ENCODE results near the gene TTLL9.

Gene TTLL9

DNA sequence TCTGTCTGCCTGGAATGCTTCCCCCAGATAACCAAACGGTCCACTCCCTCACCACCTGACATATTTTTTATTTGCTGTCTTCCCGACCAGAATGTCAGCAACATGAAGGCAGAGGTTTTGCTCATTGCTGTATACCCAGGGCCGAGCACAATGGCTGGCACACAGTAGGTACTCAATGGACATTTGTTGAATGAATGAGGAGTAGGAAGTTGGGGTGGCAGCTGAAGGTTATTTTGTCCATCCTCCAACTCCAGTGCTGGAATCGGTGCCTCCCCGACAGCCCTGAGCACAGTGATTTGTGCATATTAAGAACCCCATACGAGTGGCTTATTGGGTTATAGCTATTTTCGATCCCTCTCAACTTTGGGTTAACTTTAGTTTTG, 10.4 kb upstream of the TTLL9 start:
- no peak for TF ChIP-seq FOXM1 (IDR thresholded peaks at IDR 0.05; ENCODE audit: borderline replicate concordance, low read depth)
- TF ChIP-seq MAX (IDR thresholded peaks at IDR 0.05): no peak
- TF ChIP-seq EP300 (IDR thresholded peaks at IDR 0.05; ENCODE audit: borderline replicate concordance): no peak
- TF ChIP-seq RAD21 (IDR thresholded peaks at IDR 0.05; ENCODE audit: low read depth): no peak
- TF ChIP-seq CREB1 (IDR thresholded peaks at IDR 0.05; ENCODE audit: low read depth): no peak
- no peak for TF ChIP-seq YY1 (IDR thresholded peaks at IDR 0.05; ENCODE audit: low read depth)
- no peak for TF ChIP-seq TAF1 (IDR thresholded peaks at IDR 0.05; ENCODE audit: low read depth)

GRCh38 chr20:31860390-31861134, 9.9 kb upstream of the TTLL9 start:
- no peak for TF ChIP-seq MAX (IDR thresholded peaks at IDR 0.05)
- no peak for TF ChIP-seq YY1 (IDR thresholded peaks at IDR 0.05; ENCODE audit: low read depth)
- TF ChIP-seq CREB1 (IDR thresholded peaks at IDR 0.05; ENCODE audit: low read depth): no peak
- TF ChIP-seq EGR1 (IDR thresholded peaks at IDR 0.05): no peak
- TF ChIP-seq REST (IDR thresholded peaks at IDR 0.05; ENCODE audit: low read depth): no peak
- TF ChIP-seq, protein P1, sequence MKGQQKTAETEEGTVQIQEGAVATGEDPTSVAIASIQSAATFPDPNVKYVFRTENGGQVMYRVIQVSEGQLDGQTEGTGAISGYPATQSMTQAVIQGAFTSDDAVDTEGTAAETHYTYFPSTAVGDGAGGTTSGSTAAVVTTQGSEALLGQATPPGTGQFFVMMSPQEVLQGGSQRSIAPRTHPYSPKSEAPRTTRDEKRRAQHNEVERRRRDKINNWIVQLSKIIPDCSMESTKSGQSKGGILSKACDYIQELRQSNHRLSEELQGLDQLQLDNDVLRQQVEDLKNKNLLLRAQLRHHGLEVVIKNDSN (IDR thresholded peaks at IDR 0.05): no peak
- no peak for TF ChIP-seq TAF1 (IDR thresholded peaks at IDR 0.05; ENCODE audit: low read depth)
- no peak for TF ChIP-seq FOXM1 (IDR thresholded peaks at IDR 0.05; ENCODE audit: borderline replicate concordance, low read depth)
- TF ChIP-seq EP300 (IDR thresholded peaks at IDR 0.05; ENCODE audit: borderline replicate concordance): no peak
- TF ChIP-seq NFIC (IDR thresholded peaks at IDR 0.05): no peak
- TF ChIP-seq TEAD4 (IDR thresholded peaks at IDR 0.05): no peak
- TF ChIP-seq CEBPB (IDR thresholded peaks at IDR 0.05): no peak
- TF ChIP-seq RAD21 (IDR thresholded peaks at IDR 0.05; ENCODE audit: low read depth): no peak
- TF ChIP-seq TCF12 (IDR thresholded peaks at IDR 0.05; ENCODE audit: low read depth): no peak
- no peak for TF ChIP-seq ZBTB7A (IDR thresholded peaks at IDR 0.05; ENCODE audit: low read depth)

GRCh38 chr20:31861135-31861384, 9.4 kb upstream of the TTLL9 start:
- TF ChIP-seq YY1 (IDR thresholded peaks at IDR 0.05; ENCODE audit: low read depth) (no peak), ZBTB7A (IDR thresholded peaks at IDR 0.05; ENCODE audit: low read depth) (no peak), TAF1 (IDR thresholded peaks at IDR 0.05; ENCODE audit: low read depth) (no peak), FOXM1 (IDR thresholded peaks at IDR 0.05; ENCODE audit: borderline replicate concordance, low read depth) (no peak), REST (IDR thresholded peaks at IDR 0.05; ENCODE audit: low read depth) (no peak), TCF12 (IDR thresholded peaks at IDR 0.05; ENCODE audit: low read depth) (no peak), RAD21 (IDR thresholded peaks at IDR 0.05; ENCODE audit: low read depth) (no peak), NFIC (IDR thresholded peaks at IDR 0.05) (no peak), MAX (IDR thresholded peaks at IDR 0.05) (no peak), TEAD4 (IDR thresholded peaks at IDR 0.05) (no peak), EGR1 (IDR thresholded peaks at IDR 0.05) (no peak), CREB1 (IDR thresholded peaks at IDR 0.05; ENCODE audit: low read depth) (no peak), CEBPB (IDR thresholded peaks at IDR 0.05) (no peak), EP300 (IDR thresholded peaks at IDR 0.05; ENCODE audit: borderline replicate concordance) (no peak)
- TF ChIP-seq, protein P1 (IDR thresholded peaks at IDR 0.05): no peak

- TF ChIP-seq MAX (IDR thresholded peaks at IDR 0.05) (peak; percentile 63), TAF1 (IDR thresholded peaks at IDR 0.05; ENCODE audit: low read depth) (0 out of 2 replicates have a peak, but pooled peaks have one; percentile 10), NFIC (IDR thresholded peaks at IDR 0.05) (no peak), TCF12 (IDR thresholded peaks at IDR 0.05; ENCODE audit: low read depth) (no peak), TEAD4 (IDR thresholded peaks at IDR 0.05) (no peak), FOXM1 (IDR thresholded peaks at IDR 0.05; ENCODE audit: borderline replicate concordance, low read depth) (no peak)
Measured at GRCh38 chr20:31861385-31862156, 8.9 kb upstream of the TTLL9 start.

DNA sequence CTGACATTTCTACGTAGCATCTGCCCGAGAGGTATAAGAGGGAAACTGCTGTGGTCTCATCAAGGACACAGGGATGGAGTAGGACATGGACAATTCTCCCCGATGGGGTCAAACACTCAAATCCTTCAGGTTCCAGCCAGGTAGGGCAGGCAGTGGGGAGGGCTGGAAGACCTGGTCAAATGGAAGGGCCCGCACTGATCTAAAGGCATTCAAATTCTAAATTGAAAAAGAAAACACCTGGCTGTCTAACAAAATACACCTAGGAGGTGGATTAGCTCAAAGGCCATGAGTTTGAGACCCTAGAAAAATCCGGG, 8.3 kb upstream of the TTLL9 start:
- TF ChIP-seq EGR1 (IDR thresholded peaks at IDR 0.05) (no peak), ZBTB7A (IDR thresholded peaks at IDR 0.05; ENCODE audit: low read depth) (no peak), NFIC (IDR thresholded peaks at IDR 0.05) (no peak), EP300 (IDR thresholded peaks at IDR 0.05; ENCODE audit: borderline replicate concordance) (no peak), REST (IDR thresholded peaks at IDR 0.05; ENCODE audit: low read depth) (no peak), CEBPB (IDR thresholded peaks at IDR 0.05) (no peak), TCF12 (IDR thresholded peaks at IDR 0.05; ENCODE audit: low read depth) (no peak), TAF1 (IDR thresholded peaks at IDR 0.05; ENCODE audit: low read depth) (no peak), CREB1 (IDR thresholded peaks at IDR 0.05; ENCODE audit: low read depth) (no peak), RAD21 (IDR thresholded peaks at IDR 0.05; ENCODE audit: low read depth) (no peak), FOXM1 (IDR thresholded peaks at IDR 0.05; ENCODE audit: borderline replicate concordance, low read depth) (no peak)
- TF ChIP-seq, protein P1 (IDR thresholded peaks at IDR 0.05): no peak
